ENCODE data around the gene NTN1. TPM values are rescaled to one million over a fixed set of nuclear protein-coding genes. Genes with fewer than 3 reads are reported as not detected.
A peak's percentile ranks its signal among the peaks of the same experiment; 100 is the strongest.

NTN1 gene
- total RNA-seq, 1 experiment from 2014 or later: 17.7 TPM

- intact Hi-C loops (cut with micrococcal nuclease; ENCODE audit: unreplicated experiment): no loop called here
- Histone ChIP-seq H3K9me2 (ENCODE audit: insufficient read depth) (no peaks in the 10 kb centered on the region), H3K4me3 (no peak overlapping the region), H3K4me2 (no peak overlapping the region), H2AFZ (no peak overlapping the region), H3K9me3 (ENCODE audit: insufficient read depth, low read depth) (peaks cover 4% of the 10 kb centered on the region; the same call in 1 of the 2 replicates), H3K79me2 (ENCODE audit: low read depth) (no peaks in the 10 kb centered on the region), H3K27ac (no peak overlapping the region), H4K20me1 (ENCODE audit: insufficient read depth) (no peaks in the 10 kb centered on the region), H3K36me3 (ENCODE audit: low read depth) (no peaks in the 10 kb centered on the region), H3K4me1 (replicated peaks; ENCODE audit: insufficient read depth) (peaks cover 11% of the 10 kb centered on the region), H3F3A (ENCODE audit: insufficient read depth, low read depth) (no peaks in the 10 kb centered on the region), H3K27me3 (ENCODE audit: insufficient read depth, low read depth) (no peaks in the 10 kb centered on the region)
- no peak for DNase-seq
- POLR2A ChIA-PET (ENCODE audit: unreplicated experiment): no interaction called here
- CTCF ChIA-PET: interaction anchor here (0.6 kb wide), 1 partner anchor 206 kb away, joined by 3 read pairs; no protein-coding TSS in a partner anchor
- TF ChIP-seq EZH2 (IDR thresholded peaks at IDR 0.05; ENCODE audit: low read depth): no peak
- no peak for TF ChIP-seq CTCF (conservative IDR thresholded peaks at IDR 0.05)
- no TSS peak for BruUV-seq (replicated peaks)
Observed at GRCh38 chr17:9215465-9215864, 194.2 kb downstream of the NTN1 start.

DNA sequence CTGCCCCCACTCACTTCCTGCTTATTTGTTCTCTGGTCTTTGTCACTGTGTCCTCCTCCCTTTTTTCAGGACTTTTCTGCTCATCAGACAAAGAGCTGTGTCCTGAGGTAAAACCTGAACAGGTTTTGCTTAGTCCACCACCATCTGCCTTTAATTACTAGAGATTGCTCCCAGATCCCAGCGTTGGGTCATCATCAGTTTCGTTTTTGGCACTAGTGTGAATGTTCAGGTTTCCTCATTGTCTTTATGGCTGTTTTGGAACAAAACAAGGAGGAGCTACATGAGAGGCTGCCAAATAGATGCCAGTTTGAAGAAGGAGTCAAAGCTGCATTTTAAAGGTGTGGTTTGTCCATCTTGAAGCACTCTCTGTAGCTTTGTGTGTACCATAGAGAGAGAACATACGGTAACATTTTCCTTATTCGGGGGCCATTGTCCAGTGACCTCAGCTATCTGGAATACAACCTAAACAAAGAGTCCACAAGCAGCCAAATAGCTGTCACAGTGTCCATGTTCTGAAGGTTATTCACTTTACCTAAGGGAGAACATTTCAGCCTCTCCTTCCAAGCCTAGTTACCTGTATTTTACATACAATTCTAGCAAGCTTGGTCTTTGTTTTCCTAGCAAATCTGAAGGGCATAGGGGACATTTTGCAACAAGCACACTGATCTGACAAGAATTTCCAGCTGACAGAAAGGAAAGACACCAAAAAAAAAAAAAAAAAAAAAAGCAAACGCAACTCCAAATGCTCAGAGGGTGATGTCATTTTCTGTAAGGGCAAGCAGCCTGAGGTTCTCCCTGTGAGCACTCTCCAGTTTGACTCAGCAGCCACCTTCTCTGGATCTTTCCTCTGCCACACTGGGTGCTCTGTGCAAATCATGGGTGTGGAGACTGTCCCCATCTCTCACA, 196.1 kb downstream of the NTN1 start:
- ChIA-PET CTCF (interaction anchor here (0.6 kb wide), 1 partner anchor 919 kb away, joined by 3 read pairs; no protein-coding TSS in a partner anchor), POLR2A (ENCODE audit: unreplicated experiment) (interaction anchor here (0.6 kb wide), 2 partner anchors 21 to 52 kb away, joined by 3 read pairs; no protein-coding TSS in a partner anchor)
- Histone ChIP-seq H3K27me3 (ENCODE audit: insufficient read depth, low read depth) (no peaks in the 10 kb centered on the region), H3K9me3 (ENCODE audit: insufficient read depth, low read depth) (peaks cover 4% of the 10 kb centered on the region; the same call in 1 of the 2 replicates), H2AFZ (no peak overlapping the region), H3K79me2 (ENCODE audit: low read depth) (no peaks in the 10 kb centered on the region), H3K4me3 (no peak overlapping the region), H3K27ac (no peak overlapping the region), H3K9me2 (ENCODE audit: insufficient read depth) (no peaks in the 10 kb centered on the region), H4K20me1 (ENCODE audit: insufficient read depth) (no peaks in the 10 kb centered on the region), H3K4me2 (peak overlapping the region; percentile 39), H3K4me1 (replicated peaks; ENCODE audit: insufficient read depth) (peaks cover 11% of the 10 kb centered on the region), H3F3A (ENCODE audit: insufficient read depth, low read depth) (no peaks in the 10 kb centered on the region), H3K36me3 (ENCODE audit: low read depth) (no peaks in the 10 kb centered on the region)
- BruUV-seq (replicated peaks): no TSS peak
- peak; percentile 32 to 73 for DNase-seq
- TF ChIP-seq CTCF (conservative IDR thresholded peaks at IDR 0.05): no peak
- TF ChIP-seq EZH2 (IDR thresholded peaks at IDR 0.05; ENCODE audit: low read depth): no peak
- intact Hi-C loops (cut with micrococcal nuclease; ENCODE audit: unreplicated experiment): no loop called here

DNA sequence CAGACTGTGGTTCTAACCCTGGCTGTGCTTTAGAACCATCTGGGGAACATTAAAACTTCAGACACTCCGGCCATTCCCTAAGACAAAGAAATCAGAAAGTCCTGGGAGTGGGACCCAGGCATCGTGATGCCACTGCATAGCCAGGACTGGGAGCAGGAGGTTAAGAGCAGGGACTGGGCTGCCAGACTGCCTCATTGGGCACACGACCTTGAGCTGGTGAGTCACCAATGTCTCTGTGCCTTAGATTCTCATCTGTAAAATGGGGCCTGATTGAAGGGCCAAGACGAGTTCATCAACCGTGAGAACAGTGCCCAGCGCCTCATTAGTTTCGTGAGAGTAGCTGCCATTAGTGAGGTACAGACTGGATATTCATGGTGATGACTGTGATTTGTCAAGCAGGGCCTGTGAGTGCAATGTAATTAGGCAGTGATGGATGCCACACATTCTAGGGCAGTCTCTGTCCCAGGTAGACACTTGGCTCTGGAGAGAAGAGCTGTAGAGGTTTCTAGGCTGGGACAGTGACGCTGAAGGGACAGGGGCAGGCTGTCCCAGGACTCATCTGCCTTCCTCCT, 196.8 kb downstream of the NTN1 start:
- Histone ChIP-seq H3K27me3 (ENCODE audit: insufficient read depth, low read depth) (no peaks in the 10 kb centered on the region), H3F3A (ENCODE audit: insufficient read depth, low read depth) (no peaks in the 10 kb centered on the region), H2AFZ (no peak overlapping the region), H3K9me2 (ENCODE audit: insufficient read depth) (no peaks in the 10 kb centered on the region), H3K4me2 (no peak overlapping the region), H3K4me3 (no peak overlapping the region), H3K36me3 (ENCODE audit: low read depth) (no peaks in the 10 kb centered on the region), H3K4me1 (replicated peaks; ENCODE audit: insufficient read depth) (peaks cover 11% of the 10 kb centered on the region), H3K9me3 (ENCODE audit: insufficient read depth, low read depth) (peaks cover 4% of the 10 kb centered on the region; the same call in 1 of the 2 replicates), H4K20me1 (ENCODE audit: insufficient read depth) (no peaks in the 10 kb centered on the region), H3K79me2 (ENCODE audit: low read depth) (no peaks in the 10 kb centered on the region), H3K27ac (no peak overlapping the region)
- TF ChIP-seq EZH2 (IDR thresholded peaks at IDR 0.05; ENCODE audit: low read depth) (no peak), CTCF (conservative IDR thresholded peaks at IDR 0.05) (no peak)
- no TSS peak for BruUV-seq (replicated peaks)
- ChIA-PET POLR2A (ENCODE audit: unreplicated experiment) (interaction anchor here (0.6 kb wide), 2 partner anchors 22 to 53 kb away, joined by 3 read pairs; no protein-coding TSS in a partner anchor), CTCF (no interaction called here)
- intact Hi-C loops (cut with micrococcal nuclease; ENCODE audit: unreplicated experiment): no loop called here
- no peak for DNase-seq

All from PC-9 (cell line).